HG03139 (cell line): Measurements from ENCODE around the gene IL20RB.
"Not testable (repeated sequence)": the region's sequence is repeated elsewhere in the genome, so short reads cannot be mapped to it uniquely, and the experiment has no call there.

Experiments
- ATAC-seq: cut with Tn5 transposase; IDR thresholded peaks from one replicate; pipeline ENCODE4 v1.9.1; 2021; ENCODE audit not compliant: unreplicated experiment

Gene IL20RB

GRCh38 chr3:136982520-136983138, 24.8 kb downstream of the IL20RB start:
- ATAC-seq: no peak

- no peak for ATAC-seq
These were observed 27.1 kb downstream of the IL20RB start for GRCh38 chr3:136984837-136985236.

- not testable (repeated sequence) for ATAC-seq
These were observed 29.7 kb downstream of the IL20RB start for GRCh38 chr3:136987398-136987980.

- no peak for ATAC-seq
These were observed 30.9 kb downstream of the IL20RB start for GRCh38 chr3:136988651-136989050.

GRCh38 chr3:136989781-136990524, 32.2 kb downstream of the IL20RB start:
- ATAC-seq: no peak

GRCh38 chr3:136990826-136991225, 33.0 kb downstream of the IL20RB start:
- ATAC-seq: no peak

GRCh38 chr3:136992115-136992514, 34.3 kb downstream of the IL20RB start:
- ATAC-seq: no peak

GRCh38 chr3:136994772-136995516, 37.2 kb downstream of the IL20RB start:
- no peak for ATAC-seq

- ATAC-seq: no peak
These were observed 37.9 kb downstream of the IL20RB start for GRCh38 chr3:136995652-136996051.

GRCh38 chr3:137000039-137000438, 42.3 kb downstream of the IL20RB start:
- no peak for ATAC-seq

- not testable (repeated sequence) for ATAC-seq
These were observed 49.6 kb downstream of the IL20RB start for GRCh38 chr3:137007376-137007775.

- ATAC-seq: no peak
These were observed 50.3 kb downstream of the IL20RB start for GRCh38 chr3:137008131-137008530.

GRCh38 chr3:137008976-137009375, 51.2 kb downstream of the IL20RB start:
- no peak for ATAC-seq

- ATAC-seq: no peak
These were observed 52.4 kb downstream of the IL20RB start for GRCh38 chr3:137010137-137010536.

GRCh38 chr3:137011153-137011552, 53.4 kb downstream of the IL20RB start:
- ATAC-seq: no peak

GRCh38 chr3:137012097-137012501, 54.3 kb downstream of the IL20RB start:
- ATAC-seq: no peak

GRCh38 chr3:137013951-137014688, 56.3 kb downstream of the IL20RB start:
- ATAC-seq: peak; percentile 79

- ATAC-seq: not testable (repeated sequence)
These were observed 59.5 kb downstream of the IL20RB start for GRCh38 chr3:137017316-137017715.

GRCh38 chr3:137020315-137020714, 62.5 kb downstream of the IL20RB start:
- ATAC-seq: no peak

GRCh38 chr3:137020888-137021287, 63.1 kb downstream of the IL20RB start:
- ATAC-seq: no peak

GRCh38 chr3:137024348-137024747, 66.6 kb downstream of the IL20RB start:
- no peak for ATAC-seq
